NCI-H226 (cell line): ENCODE data around the gene CCDC97.

Source experiments
- DNase-seq: peaks from one replicate; pipeline ENCODE4 v3.0.0-alpha.2; 2015

Gene CCDC97

DNA sequence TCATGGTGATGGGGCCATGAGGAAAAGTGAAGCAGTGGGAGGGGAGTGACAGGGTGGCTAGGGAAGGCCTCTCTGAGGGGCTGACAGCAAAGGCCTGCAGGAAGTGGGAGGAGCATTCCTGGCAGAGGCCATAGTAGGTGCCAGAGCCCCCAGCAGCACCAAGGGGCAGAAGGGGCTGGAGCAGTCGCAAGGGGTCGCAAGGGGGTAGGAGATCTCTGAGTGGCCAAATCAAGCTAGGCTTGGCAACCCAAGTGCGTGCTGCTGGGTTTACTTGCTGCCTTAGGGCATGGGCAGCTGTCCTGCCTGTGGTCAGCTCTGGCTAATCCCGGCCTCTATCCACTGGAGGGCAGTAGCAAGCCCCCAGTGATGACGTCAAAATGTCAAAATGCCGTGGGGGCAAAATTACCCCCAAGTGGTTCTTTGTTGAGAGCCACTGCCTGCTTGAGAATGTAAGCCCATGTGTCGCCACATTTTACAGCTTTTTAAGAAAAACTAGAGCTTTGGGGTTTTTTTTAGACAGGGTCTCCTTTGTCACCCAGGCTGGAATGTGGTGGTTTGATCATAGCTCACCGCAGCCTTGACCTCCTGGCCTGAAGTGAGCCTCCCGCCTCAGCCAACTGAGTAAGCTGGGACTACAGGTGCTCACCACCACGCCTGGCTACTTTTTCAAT, 11.8 kb downstream of the CCDC97 start:
- peak; percentile 62 for DNase-seq

- DNase-seq = no peak
Observed at GRCh38 chr19:41322451-41322850, 12.5 kb downstream of the CCDC97 start.

GRCh38 chr19:41323023-41323422, 13.1 kb downstream of the CCDC97 start:
- peak; percentile 35 for DNase-seq

- DNase-seq = peak; percentile 93
Observed at GRCh38 chr19:41323430-41324125, 13.6 kb downstream of the CCDC97 start.

- no peak for DNase-seq
Observed at GRCh38 chr19:41324231-41324702, 14.3 kb downstream of the CCDC97 start.

GRCh38 chr19:41324921-41325639, 15.1 kb downstream of the CCDC97 start:
- DNase-seq = peak; percentile 65

DNA sequence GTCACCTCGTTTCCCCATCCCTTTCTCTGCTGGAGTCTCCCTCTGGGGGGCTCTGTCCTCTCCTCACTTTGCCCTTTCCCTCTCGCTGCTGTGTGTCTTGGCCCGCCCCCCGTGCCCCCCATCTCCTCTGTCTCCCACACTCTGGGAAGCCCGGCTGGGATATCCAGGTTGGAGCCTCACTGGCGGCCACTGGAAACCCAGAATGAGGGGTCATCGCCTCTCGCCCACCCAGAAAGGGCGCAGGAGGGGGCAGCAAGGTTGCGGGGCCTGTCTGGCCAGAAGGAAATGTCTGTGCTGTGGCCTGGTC, 15.6 kb downstream of the CCDC97 start:
- DNase-seq = no peak

DNA sequence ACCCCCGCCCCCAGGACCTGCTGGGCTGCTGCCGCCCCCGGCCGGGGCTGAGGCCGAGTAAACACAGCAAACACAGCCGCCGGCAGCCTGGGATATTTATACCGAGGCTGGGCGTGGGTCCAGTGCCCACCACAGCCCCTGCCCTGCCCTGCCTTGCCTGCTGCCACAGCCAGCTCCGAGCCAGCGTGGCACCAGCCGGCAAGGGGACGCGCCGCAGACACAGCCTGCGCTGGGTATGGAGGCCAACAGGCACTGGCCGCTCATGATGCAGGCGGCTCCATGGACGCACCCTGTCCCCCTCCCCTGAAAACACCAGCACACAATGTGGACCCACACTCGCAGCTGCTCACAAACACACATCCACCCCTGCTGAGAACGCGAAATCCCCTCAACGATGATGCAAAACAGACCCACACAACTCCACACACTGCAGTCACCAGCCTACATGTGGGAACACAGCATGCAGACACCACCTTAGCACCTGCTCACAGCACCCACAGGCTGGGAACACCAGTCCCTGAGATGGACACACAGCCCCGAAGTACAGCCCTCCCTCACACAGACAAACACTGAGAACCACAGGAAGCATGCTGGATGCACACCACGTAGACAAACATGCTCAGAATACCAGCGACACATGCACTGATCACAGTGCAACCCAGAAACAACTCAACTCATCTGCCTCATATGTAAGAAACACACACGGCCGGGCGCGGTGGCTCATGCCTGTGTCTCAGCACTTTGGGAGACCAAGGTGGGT, 16.2 kb downstream of the CCDC97 start:
- no peak for DNase-seq

DNA sequence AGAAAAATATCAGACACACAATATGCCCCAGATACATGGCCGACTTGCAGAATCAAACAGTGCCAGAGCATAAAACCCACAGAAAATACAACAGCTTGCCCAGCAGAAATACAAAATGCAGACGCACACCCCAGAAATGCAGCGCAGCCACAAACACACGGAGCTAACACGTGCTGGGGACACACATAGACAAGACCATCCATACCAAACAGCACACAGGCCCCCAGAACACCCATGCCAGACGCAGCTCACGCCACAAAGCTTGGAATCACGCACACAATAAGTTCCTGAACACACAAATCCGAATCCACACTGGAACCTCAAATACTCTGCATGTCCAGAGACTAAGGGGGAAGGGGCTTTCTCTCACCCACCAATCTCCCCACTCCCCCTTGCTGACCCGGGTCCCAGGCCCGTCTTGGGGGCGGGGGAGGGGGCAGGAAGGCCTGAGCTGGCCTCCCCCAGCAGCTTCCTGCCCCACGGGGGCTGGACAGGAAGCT, 17.2 kb downstream of the CCDC97 start:
- no peak for DNase-seq

GRCh38 chr19:41327576-41328156, 17.7 kb downstream of the CCDC97 start:
- peak; percentile 73 for DNase-seq

- DNase-seq = no peak
Observed at GRCh38 chr19:41328157-41328841, 18.3 kb downstream of the CCDC97 start.

DNA sequence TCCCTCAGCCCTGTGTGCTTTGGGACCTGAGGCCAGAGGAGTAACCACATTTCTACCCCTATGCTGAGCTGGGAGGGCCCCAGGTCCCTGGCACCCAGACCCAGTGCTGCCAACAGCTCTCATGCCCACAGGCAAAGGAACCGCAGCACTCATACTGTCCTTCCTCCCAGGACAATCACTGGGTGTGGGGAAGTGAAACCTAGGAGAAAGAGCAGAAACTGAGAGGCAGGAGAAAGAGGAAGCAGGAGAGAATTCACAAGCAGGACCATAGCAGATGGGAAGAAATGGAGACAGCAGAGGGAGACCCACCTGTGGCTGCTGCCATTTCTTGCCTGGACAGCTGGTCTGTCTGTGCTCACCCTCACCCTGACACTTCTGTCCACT, 18.9 kb downstream of the CCDC97 start:
- no peak for DNase-seq

- no peak for DNase-seq
Observed at GRCh38 chr19:41330481-41330880, 20.5 kb downstream of the CCDC97 start.

DNA sequence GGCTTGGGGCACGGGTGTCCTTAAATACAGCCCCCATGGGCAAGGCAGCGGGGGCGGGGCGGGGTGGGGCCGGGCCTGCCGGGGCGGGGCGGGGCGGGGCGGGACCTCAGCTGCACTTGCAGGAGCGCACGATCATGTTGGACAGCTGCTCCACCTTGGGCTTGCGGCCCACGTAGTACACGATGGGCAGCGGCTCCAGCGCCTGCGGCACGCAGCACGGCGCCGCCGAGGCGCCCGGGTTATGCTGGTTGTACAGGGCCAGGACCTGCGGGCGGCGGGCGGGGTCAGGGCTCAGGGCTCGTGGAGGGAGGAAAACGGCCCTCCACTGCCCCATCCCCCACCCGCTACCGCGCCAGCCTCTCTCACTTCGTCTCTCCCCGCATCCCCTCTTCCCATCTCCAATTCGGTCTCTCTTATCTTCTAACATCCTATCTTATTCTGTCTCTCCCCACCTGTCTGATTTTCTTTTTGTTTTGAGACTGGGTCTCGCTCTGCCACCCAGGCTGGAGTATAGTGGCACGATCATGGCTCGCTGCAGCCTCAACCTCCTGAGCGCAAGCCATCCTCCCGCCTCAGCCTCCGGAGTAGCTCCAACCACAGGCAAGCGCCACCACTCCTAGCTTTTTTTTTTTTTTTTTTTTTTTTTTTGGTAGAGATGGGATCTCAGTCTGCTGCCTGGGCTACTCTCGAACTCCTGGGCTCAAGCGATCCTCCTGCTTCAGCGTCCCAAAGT, 21.1 kb downstream of the CCDC97 start:
- no peak for DNase-seq

DNA sequence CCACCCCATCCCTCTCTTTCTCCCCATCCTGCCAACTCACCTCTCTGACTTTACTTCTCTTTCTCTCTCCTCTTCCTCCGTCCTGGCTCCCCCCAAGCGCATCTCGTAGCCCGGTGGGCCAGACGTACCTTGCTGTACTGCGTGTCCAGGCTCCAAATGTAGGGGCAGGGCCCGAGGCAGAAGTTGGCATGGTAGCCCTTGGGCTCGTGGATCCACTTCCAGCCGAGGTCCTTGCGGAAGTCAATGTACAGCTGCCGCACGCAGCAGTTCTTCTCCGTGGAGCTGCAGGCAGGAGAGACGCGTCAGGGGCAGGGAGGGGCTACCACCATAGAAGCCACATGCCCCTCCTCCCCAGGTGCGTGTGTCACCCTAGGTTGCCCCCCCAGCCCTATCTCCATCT, 22.0 kb downstream of the CCDC97 start:
- no peak for DNase-seq

DNA sequence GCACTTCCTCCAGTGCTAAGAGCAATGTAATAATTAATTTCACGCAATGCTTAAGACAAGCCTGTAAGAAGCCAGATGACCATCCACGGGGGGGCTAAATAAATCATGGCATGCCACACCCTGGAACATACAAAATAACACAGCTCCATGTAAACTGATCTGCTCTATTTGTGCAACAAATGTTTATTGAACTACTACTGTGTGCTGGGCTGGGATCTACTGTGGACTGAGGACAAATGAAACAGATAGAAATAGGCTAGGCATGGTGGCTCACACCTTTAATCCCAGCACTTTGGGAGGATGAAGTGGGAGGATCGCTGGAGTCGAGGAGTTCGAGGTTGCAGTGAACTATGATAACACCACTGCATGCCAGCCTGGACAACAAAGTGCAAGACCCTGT, 22.5 kb downstream of the CCDC97 start:
- no peak for DNase-seq

- DNase-seq = no peak
Observed at GRCh38 chr19:41334793-41335192, 24.8 kb downstream of the CCDC97 start.

DNA sequence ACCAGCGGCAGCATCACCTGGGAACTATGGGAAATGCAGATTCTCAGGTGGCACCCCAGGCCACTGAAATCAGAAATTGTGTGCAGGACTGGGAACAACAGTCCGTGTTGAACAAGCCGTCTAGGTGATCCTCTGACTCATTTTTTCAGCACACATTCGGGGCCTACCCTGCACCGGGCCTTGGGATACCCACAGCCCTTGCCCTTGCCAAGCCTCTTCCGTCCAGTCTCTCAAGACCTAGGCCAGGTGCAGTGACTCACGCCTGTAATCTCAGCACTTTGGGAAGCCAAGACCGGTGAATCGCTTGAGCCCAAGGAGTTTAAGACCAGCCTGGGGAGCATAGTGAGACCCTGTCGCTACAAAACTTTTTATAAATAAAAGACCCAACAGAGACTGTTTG, 25.5 kb downstream of the CCDC97 start:
- DNase-seq = no peak

- peak; percentile 94 for DNase-seq
Observed at GRCh38 chr19:41339936-41340335, 30.0 kb downstream of the CCDC97 start.

DNA sequence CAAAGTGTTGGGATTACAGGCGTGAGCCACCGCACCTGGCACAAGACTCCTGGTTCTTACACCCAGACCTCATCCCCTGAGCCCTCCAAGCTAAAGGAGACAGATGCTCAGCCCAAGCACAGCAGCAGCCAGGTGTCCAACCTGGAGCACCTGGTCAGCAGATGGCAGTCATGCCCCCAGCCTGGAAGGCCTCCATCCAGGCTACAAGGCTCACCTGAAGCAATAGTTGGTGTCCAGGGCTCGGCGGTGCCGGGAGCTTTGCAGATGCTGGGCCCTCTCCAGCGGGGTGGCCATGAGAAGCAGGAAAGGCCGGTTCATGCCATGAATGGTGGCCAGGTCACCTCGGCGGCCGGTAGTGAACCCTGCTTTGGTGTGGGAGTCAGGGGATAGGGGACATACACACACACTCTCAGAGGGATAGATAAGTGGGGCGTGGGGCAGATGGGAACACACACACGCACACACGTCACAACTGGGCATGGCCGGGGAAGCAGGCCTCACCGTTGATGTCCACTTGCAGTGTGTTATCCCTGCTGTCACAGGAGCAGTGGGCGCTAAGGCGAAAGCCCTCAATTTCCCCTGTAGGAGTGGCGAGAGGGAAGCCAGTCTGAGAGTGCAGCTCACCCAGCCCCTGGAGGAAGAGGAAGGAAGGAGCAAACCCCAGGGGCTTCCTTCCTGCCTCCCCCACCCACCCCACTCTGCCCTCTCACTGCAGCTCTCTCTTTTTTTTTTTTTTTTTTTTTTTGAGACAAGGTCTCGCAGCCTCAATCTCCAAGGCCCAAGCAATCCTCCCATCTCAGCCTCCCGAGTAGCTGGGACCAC, 31.9 kb downstream of the CCDC97 start:
- no peak for DNase-seq

DNA sequence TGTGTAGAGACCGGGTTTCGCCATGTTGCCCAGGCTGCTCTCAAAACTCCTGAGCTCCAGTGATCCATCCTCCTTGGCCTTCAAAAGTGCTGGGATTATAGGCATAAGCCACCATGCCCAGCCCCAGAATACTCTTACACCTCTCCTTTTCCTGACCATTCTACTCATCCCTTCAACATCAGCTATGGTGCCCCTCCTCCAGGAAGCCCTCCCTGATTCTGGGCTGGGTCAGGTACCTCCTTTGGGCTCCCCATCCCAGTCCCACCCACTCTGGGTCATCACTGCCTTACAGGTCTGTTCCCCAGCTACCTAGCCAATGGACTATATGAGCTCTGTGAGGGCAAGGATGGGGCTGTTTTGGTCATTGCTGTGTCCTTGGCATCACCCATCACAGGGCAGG, 34.2 kb downstream of the CCDC97 start:
- no peak for DNase-seq
